ENCODE measurements around the gene GIT1. TPM values are rescaled to one million over a fixed set of nuclear protein-coding genes. Genes with fewer than 3 reads are reported as not detected.

The GIT1 gene
- total and polyA plus RNA-seq, 9 of the 15 experiments (the other 6 are each of a cell fraction or from before 2014, with no cell fraction given) = 0.35 to 35.3 (median 17.1) TPM

DNA sequence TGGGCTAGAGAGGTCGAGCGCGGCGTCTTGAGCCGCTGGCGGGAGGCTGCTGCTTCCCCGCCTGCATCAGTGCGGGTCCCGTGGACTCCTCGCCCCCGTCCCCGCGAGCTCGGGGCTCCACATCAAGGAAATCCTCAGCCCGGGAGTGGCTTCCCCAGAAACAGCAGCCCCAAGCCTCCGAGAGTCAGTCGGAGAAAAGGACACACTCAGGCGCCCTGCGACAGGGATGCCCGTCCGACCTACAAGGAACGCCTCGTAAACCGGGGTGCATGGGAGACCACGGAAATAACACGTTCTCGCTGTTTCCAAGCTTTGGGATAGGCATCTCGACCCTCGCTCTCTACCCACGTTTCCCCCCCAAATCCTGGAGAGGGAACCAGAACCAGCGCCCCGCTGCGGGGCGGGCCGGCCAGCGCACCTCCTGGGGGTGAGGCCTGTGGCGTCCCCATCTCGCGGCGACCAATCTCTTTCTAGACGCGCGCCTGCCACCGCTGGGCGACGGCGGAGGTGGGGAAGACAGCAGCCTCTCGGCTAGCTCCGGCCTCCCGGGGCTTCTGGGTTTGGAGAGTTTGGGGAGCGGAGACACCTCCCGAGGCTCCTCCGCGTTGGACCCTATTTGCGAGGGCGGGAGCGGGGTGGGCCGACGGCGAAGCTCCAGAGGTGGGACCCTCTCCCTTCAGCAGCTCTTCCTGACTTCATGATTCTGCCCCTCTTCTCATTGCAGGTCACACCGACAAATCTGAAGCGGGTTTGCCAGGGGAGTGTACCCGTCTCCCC is 21.7 kb downstream of the GIT1 start:
- WGBS (ENCODE audit: insufficient coverage, low coverage, missing lambda C conversion rate) = under 1% methylated on average over 63 of the region's 63 CpGs
- POLR2A ChIA-PET = interaction anchor here (0.6 to 1.0 kb wide), 3 partner anchors 11 to 1134 kb away, joined by 3 to 4 read pairs (median 3); no protein-coding TSS in a partner anchor
- ATAC-seq = peak; percentile 88
- peak; percentile 51 to 79 (median 63) for TF ChIP-seq CTCF (IDR thresholded peaks at IDR 0.05 in 2 of 3, conservative IDR thresholded peaks at IDR 0.05 in 1 of 3; ENCODE audit: insufficient read depth in 2 of 3, low read depth in 1 of 3, low read length in 3 of 3)
- TF ChIP-seq, protein P1, sequence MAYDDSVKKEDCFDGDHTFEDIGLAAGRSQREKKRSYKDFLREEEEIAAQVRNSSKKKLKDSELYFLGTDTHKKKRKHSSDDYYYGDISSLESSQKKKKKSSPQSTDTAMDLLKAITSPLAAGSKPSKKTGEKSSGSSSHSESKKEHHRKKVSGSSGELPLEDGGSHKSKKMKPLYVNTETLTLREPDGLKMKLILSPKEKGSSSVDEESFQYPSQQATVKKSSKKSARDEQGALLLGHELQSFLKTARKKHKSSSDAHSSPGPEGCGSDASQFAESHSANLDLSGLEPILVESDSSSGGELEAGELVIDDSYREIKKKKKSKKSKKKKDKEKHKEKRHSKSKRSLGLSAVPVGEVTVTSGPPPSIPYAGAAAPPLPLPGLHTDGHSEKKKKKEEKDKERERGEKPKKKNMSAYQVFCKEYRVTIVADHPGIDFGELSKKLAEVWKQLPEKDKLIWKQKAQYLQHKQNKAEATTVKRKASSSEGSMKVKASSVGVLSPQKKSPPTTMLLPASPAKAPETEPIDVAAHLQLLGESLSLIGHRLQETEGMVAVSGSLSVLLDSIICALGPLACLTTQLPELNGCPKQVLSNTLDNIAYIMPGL (CRISPR knock-in tag; IDR thresholded peaks at IDR 0.05) = 0 out of 2 replicates have a peak, but pooled peaks have one; percentile 66
- 0 out of 2 replicates have a peak, but pooled peaks have one; percentile 19 for TF ChIP-seq MTA2 (IDR thresholded peaks at IDR 0.05; ENCODE audit: low read depth)
- TF ChIP-seq CTBP1 (IDR thresholded peaks at IDR 0.05; ENCODE audit: borderline replicate concordance) = peak; percentile 77
- TF ChIP-seq MAZ (CRISPR knock-in tag; conservative IDR thresholded peaks at IDR 0.05 in 1 of 2, IDR thresholded peaks at IDR 0.05 in 1 of 2) = peak in 1 of 2 experiments; percentile 57; a peak in 1 of 4 replicates
- TF ChIP-seq, protein P2, sequence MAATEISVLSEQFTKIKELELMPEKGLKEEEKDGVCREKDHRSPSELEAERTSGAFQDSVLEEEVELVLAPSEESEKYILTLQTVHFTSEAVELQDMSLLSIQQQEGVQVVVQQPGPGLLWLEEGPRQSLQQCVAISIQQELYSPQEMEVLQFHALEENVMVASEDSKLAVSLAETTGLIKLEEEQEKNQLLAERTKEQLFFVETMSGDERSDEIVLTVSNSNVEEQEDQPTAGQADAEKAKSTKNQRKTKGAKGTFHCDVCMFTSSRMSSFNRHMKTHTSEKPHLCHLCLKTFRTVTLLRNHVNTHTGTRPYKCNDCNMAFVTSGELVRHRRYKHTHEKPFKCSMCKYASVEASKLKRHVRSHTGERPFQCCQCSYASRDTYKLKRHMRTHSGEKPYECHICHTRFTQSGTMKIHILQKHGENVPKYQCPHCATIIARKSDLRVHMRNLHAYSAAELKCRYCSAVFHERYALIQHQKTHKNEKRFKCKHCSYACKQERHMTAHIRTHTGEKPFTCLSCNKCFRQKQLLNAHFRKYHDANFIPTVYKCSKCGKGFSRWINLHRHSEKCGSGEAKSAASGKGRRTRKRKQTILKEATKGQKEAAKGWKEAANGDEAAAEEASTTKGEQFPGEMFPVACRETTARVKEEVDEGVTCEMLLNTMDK (IDR thresholded peaks at IDR 0.05; ENCODE audit: borderline replicate concordance, insufficient read depth, low read depth, low read length, poor library complexity, severe bottlenecking) = peak; percentile 72
- TF ChIP-seq ZBTB7A (IDR thresholded peaks at IDR 0.05; ENCODE audit: borderline replicate concordance, control insufficient read depth, low read depth, low read length) = peak; percentile 69; the same call in 1 of the 2 replicates
- no peak for TF ChIP-seq ZNF184 (CRISPR knock-in tag; IDR thresholded peaks at IDR 0.05)
- TF ChIP-seq, protein P3, sequence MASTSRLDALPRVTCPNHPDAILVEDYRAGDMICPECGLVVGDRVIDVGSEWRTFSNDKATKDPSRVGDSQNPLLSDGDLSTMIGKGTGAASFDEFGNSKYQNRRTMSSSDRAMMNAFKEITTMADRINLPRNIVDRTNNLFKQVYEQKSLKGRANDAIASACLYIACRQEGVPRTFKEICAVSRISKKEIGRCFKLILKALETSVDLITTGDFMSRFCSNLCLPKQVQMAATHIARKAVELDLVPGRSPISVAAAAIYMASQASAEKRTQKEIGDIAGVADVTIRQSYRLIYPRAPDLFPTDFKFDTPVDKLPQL (IDR thresholded peaks at IDR 0.05; ENCODE audit: extremely low read depth, insufficient read length) = no peak
- TF ChIP-seq NCOR1 (IDR thresholded peaks at IDR 0.05) = no peak
- TF ChIP-seq ZNF668 (CRISPR knock-in tag; IDR thresholded peaks at IDR 0.05) = no peak
- TF ChIP-seq PCBP1 (IDR thresholded peaks at IDR 0.05; ENCODE audit: low read depth, low read length, poor library complexity, severe bottlenecking) = peak; percentile 72
- peak; percentile 12; the same call in 1 of the 2 replicates for TF ChIP-seq ESRRA (IDR thresholded peaks at IDR 0.05; ENCODE audit: borderline replicate concordance, low read depth)

More for the DNA sequence above, 21.7 kb downstream of the GIT1 start:
- Histone ChIP-seq H4K20me1 (replicated peaks; ENCODE audit: control insufficient read depth, insufficient read depth, low read length) (no peaks in the 10 kb centered on the region), H3K27me3 (ENCODE audit: control insufficient read depth in 2 of 2, insufficient read depth in 2 of 2, low read length in 2 of 2) (no peaks in the 10 kb centered on the region; a peak in 1 of 5 replicates), H3K9me3 (replicated peaks; ENCODE audit: control insufficient read depth, insufficient read depth, low read depth, low read length) (no peaks in the 10 kb centered on the region), H3K9me1 (ENCODE audit: control insufficient read depth, insufficient read depth, low read length) (peaks cover 3% of the 10 kb centered on the region), H3K4me2 (ENCODE audit: insufficient read depth, low read length) (peak overlapping the region; percentile 78), H3K9ac (ENCODE audit: insufficient read depth in 1 of 2, low read depth in 2 of 2, low read length in 2 of 2) (peak overlapping the region; percentile 75 to 96), H3K27ac (ENCODE audit: extremely low read depth, low read depth, low read length) (peak overlapping the region; percentile 87), H3K4me3 (peak overlapping the region; percentile 57), H3K79me2 (ENCODE audit: control insufficient read depth, insufficient read depth, low read length) (no peaks in the 10 kb centered on the region), H3K36me3 (ENCODE audit: control insufficient read depth, insufficient read depth, low read length) (no peaks in the 10 kb centered on the region), H2AFZ (ENCODE audit: low read depth, low read length) (peak overlapping the region; percentile 97), H3K4me1 (replicated peaks in 1 of 2; ENCODE audit: control insufficient read depth in 2 of 2, insufficient read depth in 2 of 2, low read length in 2 of 2) (peaks cover 3 to 50% of the 10 kb centered on the region in 2 experiments; a peak in 4 of 5 replicates)
- DNase-seq (ENCODE audit: extremely low read depth in 1 of 4, low spot score in 3 of 4) (peak; percentile 80 to 85 (median 83)), FAIRE-seq (peak; percentile 63)
- intact Hi-C loops (cut with micrococcal nuclease) (no loop called here), in situ Hi-C loops (cut with MboI) (no loop called here)
- CTCF ChIA-PET (ENCODE audit: low intra/inter-chr PET ratio) = interaction anchor here (0.6 to 1.5 kb wide), 3 partner anchors 198 to 551 kb away, joined by 3 to 4 read pairs (median 3); no protein-coding TSS in a partner anchor
- TSS peak; percentile 93 for BruUV-seq (replicated peaks)

All from K562 (cell line).